Cardiac fibroblast (primary cell): ENCODE results near the gene VGLL2.

ENCODE experiments used
- DNase-seq, 2 donors: peaks; one replicate each; pipeline versions ENCODE4 v3.0.0 to v3.0.0-alpha.2; 2010; ENCODE audit warnings: low read depth in 2 of 2
- H3K4me3 ChIP-seq, 2 donors: replicated peaks in 1 of 2; 1 replicate in 1 of 2; 2 replicates in 1 of 2; pipeline ENCODE4 v1.5.1; 2011; ENCODE audit warnings: low read depth in 2 of 2, low read length in 2 of 2, mild to moderate bottlenecking in 2 of 2, moderate library complexity in 1 of 2
- CTCF ChIP-seq: IDR thresholded peaks from one replicate; pipeline ENCODE4 v1.5.1; 2011; ENCODE audit warnings: low read depth, mild to moderate bottlenecking, low read length, inconsistent platforms

Gene VGLL2

GRCh38 chr6:117265410-117266256 is at the start of gene VGLL2:
Gene VGLL2 (plus strand): TSS chr6:117265558. CDS start chr6:117265764, 206 bp downstream.
- H3K4me3 ChIP-seq = peak within 1 kb of the TSS; percentile 27 to 37
- no peak for TF ChIP-seq CTCF
- peak; percentile 25 to 48 for DNase-seq

- DNase-seq = no peak
- no peak for TF ChIP-seq CTCF
- H3K4me3 ChIP-seq = no peak overlapping the region
Measured at GRCh38 chr6:117222861-117223260, 42.5 kb upstream of the VGLL2 start.

- no peak for TF ChIP-seq CTCF
- DNase-seq = no peak
- no peak overlapping the region for H3K4me3 ChIP-seq
Measured at GRCh38 chr6:117226778-117227177, 38.6 kb upstream of the VGLL2 start.

- no peak for DNase-seq
- no peak overlapping the region for H3K4me3 ChIP-seq
- no peak for TF ChIP-seq CTCF
Measured at GRCh38 chr6:117227245-117227962, 38.0 kb upstream of the VGLL2 start.

- no peak for DNase-seq
- no peak overlapping the region for H3K4me3 ChIP-seq
- TF ChIP-seq CTCF = no peak
Measured at GRCh38 chr6:117228202-117228601, 37.2 kb upstream of the VGLL2 start.

GRCh38 chr6:117229870-117230269 is 35.5 kb upstream of the VGLL2 start:
- no peak overlapping the region for H3K4me3 ChIP-seq
- TF ChIP-seq CTCF = no peak
- DNase-seq = no peak
